Type B pancreatic cell (in vitro differentiated cells): ENCODE data around the gene C3orf52. TPM values are rescaled to one million over a fixed set of nuclear protein-coding genes. Genes with fewer than 3 reads are reported as not detected.

Experiments
- DNase-seq: peaks from one replicate; pipeline ENCODE4 v3.0.0; 2021; ENCODE audit warnings: mixed read lengths; ENCODE audit not compliant: unreplicated experiment; ENCODE audit errors: extremely low spot score
- H3K27ac Mint-ChIP-seq: 2 replicates; pipeline ENCODE4 v1.8.0; 2021; ENCODE audit warnings: mild to moderate bottlenecking, mixed read lengths
- H3K27me3 Mint-ChIP-seq: 2 replicates; pipeline ENCODE4 v1.8.0; 2021; ENCODE audit warnings: mixed read lengths
- H3K36me3 Mint-ChIP-seq: 2 replicates; pipeline ENCODE4 v1.8.0; 2021; ENCODE audit warnings: mixed read lengths
- H3K4me1 Mint-ChIP-seq: one replicate; pipeline ENCODE4 v1.8.0; 2021; ENCODE audit warnings: mixed read lengths; ENCODE audit not compliant: unreplicated experiment
- H3K4me3 Mint-ChIP-seq: 2 replicates; pipeline ENCODE4 v1.8.0; 2021; ENCODE audit warnings: mild to moderate bottlenecking, mixed read lengths
- H3K9me3 Mint-ChIP-seq: 2 replicates; pipeline ENCODE4 v1.8.0; 2021; ENCODE audit warnings: mixed read lengths
- total RNA-seq: library from RNA; stranded (reverse); gene quantifications from 2 replicates; pipeline ENCODE4 v1.2.1, GENCODE V29; 2021; ENCODE audit warnings: low replicate concordance
- TF ChIP-seq, protein P1 (sequence below): fragments of 200-600 bp; sonication (generic); conservative IDR thresholded peaks from 2 replicates; pipeline ENCODE4 v1.5.0; 2021; ENCODE audit warnings: antibody characterized with exemption, mild to moderate bottlenecking

Gene C3orf52
- total RNA-seq, 1 donor from 2014 or later: 8.4 TPM

DNA sequence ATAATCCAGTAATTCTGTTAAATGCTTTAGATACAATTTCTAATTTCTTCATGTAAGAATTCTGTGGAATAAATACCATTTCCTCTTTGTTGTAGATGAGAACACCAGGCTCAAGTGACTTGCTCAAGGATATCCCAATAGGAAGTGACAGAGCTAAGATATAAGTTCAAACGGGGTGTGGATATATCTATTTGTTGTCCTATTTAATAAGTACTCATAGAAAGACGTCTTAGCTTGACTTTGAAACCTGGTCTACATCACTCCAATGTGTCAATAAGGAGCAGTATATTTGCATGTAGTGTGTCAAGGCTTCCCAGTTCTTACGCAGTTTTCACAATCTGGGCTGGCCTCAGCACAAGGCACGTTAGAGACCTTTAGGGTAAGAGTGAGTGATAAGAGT lies 51.6 kb downstream of the C3orf52 start:
- H3K36me3 Mint-ChIP-seq: no peaks in the 10 kb centered on the region
- no peak overlapping the region for H3K4me3 Mint-ChIP-seq
- no peak overlapping the region for H3K27ac Mint-ChIP-seq
- TF ChIP-seq, protein P1, sequence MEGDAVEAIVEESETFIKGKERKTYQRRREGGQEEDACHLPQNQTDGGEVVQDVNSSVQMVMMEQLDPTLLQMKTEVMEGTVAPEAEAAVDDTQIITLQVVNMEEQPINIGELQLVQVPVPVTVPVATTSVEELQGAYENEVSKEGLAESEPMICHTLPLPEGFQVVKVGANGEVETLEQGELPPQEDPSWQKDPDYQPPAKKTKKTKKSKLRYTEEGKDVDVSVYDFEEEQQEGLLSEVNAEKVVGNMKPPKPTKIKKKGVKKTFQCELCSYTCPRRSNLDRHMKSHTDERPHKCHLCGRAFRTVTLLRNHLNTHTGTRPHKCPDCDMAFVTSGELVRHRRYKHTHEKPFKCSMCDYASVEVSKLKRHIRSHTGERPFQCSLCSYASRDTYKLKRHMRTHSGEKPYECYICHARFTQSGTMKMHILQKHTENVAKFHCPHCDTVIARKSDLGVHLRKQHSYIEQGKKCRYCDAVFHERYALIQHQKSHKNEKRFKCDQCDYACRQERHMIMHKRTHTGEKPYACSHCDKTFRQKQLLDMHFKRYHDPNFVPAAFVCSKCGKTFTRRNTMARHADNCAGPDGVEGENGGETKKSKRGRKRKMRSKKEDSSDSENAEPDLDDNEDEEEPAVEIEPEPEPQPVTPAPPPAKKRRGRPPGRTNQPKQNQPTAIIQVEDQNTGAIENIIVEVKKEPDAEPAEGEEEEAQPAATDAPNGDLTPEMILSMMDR: no peak
- no peaks in the 10 kb centered on the region for H3K9me3 Mint-ChIP-seq
- no peak for DNase-seq
- peaks cover 30% of the 10 kb centered on the region for H3K4me1 Mint-ChIP-seq
- no peaks in the 10 kb centered on the region for H3K27me3 Mint-ChIP-seq

- no peak for DNase-seq
- H3K36me3 Mint-ChIP-seq: no peaks in the 10 kb centered on the region
- no peak overlapping the region for H3K27ac Mint-ChIP-seq
- H3K27me3 Mint-ChIP-seq: no peaks in the 10 kb centered on the region
- peaks cover 3% of the 10 kb centered on the region for H3K9me3 Mint-ChIP-seq
- peaks cover 30% of the 10 kb centered on the region for H3K4me1 Mint-ChIP-seq
- TF ChIP-seq, protein P1: peak; percentile 40
- no peak overlapping the region for H3K4me3 Mint-ChIP-seq
These were observed 52.2 kb downstream of the C3orf52 start for GRCh38 chr3:112138219-112138969.

DNA sequence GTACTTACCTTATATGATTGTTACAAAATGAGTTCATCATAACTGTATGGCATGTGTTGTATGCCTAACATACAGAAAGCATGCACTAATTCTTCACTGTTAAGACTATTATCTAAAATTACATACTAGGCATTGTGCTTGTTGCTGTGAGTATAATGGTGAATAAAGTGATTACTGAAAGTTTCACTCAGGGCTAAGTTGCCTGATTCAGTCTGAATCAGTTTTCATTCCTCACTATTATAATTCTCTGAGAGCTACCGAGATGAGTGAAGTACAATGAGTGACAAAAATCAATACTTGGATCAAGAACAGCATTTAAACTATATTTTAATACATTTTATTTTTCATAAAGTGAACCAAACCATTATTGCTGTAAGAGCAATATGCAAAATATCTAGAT lies 54.4 kb downstream of the C3orf52 start:
- no peaks in the 10 kb centered on the region for H3K36me3 Mint-ChIP-seq
- H3K27me3 Mint-ChIP-seq: no peaks in the 10 kb centered on the region
- TF ChIP-seq, protein P1: no peak
- peaks cover 22% of the 10 kb centered on the region for H3K4me1 Mint-ChIP-seq
- no peak overlapping the region for H3K27ac Mint-ChIP-seq
- no peak for DNase-seq
- no peak overlapping the region for H3K4me3 Mint-ChIP-seq
- peaks cover 10% of the 10 kb centered on the region for H3K9me3 Mint-ChIP-seq

DNA sequence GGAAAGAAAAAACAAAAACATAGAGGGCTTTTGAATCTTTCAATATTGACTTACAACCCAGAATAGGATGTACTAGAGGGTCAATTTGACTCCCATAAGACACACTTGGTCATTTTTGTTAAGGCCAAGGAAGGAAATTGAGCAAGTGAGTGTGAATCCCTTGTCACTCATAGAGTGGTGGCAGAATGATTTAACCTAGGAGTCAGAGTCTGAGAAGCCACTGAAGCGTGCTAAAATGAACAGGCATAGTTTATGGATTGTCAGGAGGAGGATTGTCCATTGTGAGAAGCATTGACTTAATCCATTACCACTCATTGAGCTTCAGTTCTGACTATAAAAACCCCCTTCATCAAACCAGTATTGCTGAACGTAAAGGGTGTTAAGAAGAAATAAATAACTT lies 55.1 kb downstream of the C3orf52 start:
- Mint-ChIP-seq H3K27ac (no peak overlapping the region), H3K27me3 (no peaks in the 10 kb centered on the region), H3K4me1 (peaks cover 16% of the 10 kb centered on the region), H3K9me3 (peaks cover 10% of the 10 kb centered on the region), H3K36me3 (no peaks in the 10 kb centered on the region), H3K4me3 (no peak overlapping the region)
- TF ChIP-seq, protein P1: no peak
- DNase-seq: no peak

GRCh38 chr3:112143251-112143650 lies 57.1 kb downstream of the C3orf52 start:
- no peak for DNase-seq
- H3K27me3 Mint-ChIP-seq: no peaks in the 10 kb centered on the region
- TF ChIP-seq, protein P1: no peak
- no peak overlapping the region for H3K27ac Mint-ChIP-seq
- H3K4me1 Mint-ChIP-seq: no peaks in the 10 kb centered on the region
- no peak overlapping the region for H3K4me3 Mint-ChIP-seq
- peaks cover 10% of the 10 kb centered on the region for H3K9me3 Mint-ChIP-seq
- H3K36me3 Mint-ChIP-seq: no peaks in the 10 kb centered on the region
